DOHH2 (cell line): ENCODE data around the gene NPIPA7.
"Not testable (repeated sequence)": the region's sequence is repeated elsewhere in the genome, so short reads cannot be mapped to it uniquely, and the experiment has no call there.

Experiments
- CTCF ChIP-seq: fragments of 200-600 bp; sonication (generic); IDR thresholded peaks from one replicate; pipeline ENCODE4 v1.5.1; 2014; ENCODE audit warnings: antibody characterized with exemption, mild to moderate bottlenecking, low read depth, low read length; ENCODE audit not compliant: poor library complexity, severe bottlenecking
- EZH2phosphoT487 ChIP-seq: fragments of 200-600 bp; sonication (generic); IDR thresholded peaks from 2 replicates; pipeline ENCODE4 v1.6.1; 2017; ENCODE audit warnings: borderline replicate concordance, mild to moderate bottlenecking, antibody characterized with exemption, low read length, moderate library complexity, mixed read lengths

GRCh38 chr16:16413773-16414172 lies 34.8 kb downstream of the NPIPA7 start:
- TF ChIP-seq CTCF, EZH2phosphoT487: not testable (repeated sequence)
